H1 (cell line): ENCODE results near the gene XNDC1N. TPM values are rescaled to one million over a fixed set of nuclear protein-coding genes. Genes with fewer than 3 reads are reported as not detected.

Experiments used
- CTCF ChIA-PET: fragments of 300-600 bp; sonication (Branson Sonifier 250); formaldehyde crosslinking; loops from one replicate; lab custom pipeline; 2021; ENCODE audit not compliant: partially characterized antibody; lab: Charles Lee
- POLR2A ChIA-PET: fragments of 300-600 bp; sonication (Branson Sonifier 250); formaldehyde crosslinking; loops from one replicate; lab custom pipeline; 2021; ENCODE audit warnings: inconsistent platforms; ENCODE audit not compliant: partially characterized antibody; lab: Charles Lee
- DNase-seq, 2 experiments: peaks; one replicate each; pipeline versions ENCODE4 v3.0.0 to v3.0.0-alpha.2; 2010 to 2022; ENCODE audit warnings: low spot score in 2 of 2, low read depth in 1 of 2, mixed read lengths in 1 of 2
- FAIRE-seq: peaks from 2 replicates; lab custom pipeline; 2011; peaks lifted over from hg19 to GRCh38; lab: Jason Lieb, UNC
- H2AFZ ChIP-seq: 2 replicates; pipeline ENCODE4 v1.8.1; 2012; ENCODE audit warnings: low read length, inconsistent platforms
- H2AK5ac ChIP-seq: 2 replicates; pipeline ENCODE4 v1.6.1; 2013; ENCODE audit warnings: low read depth, low read length
- H2BK120ac ChIP-seq: replicated peaks from 2 replicates; pipeline ENCODE3; 2013; ENCODE audit warnings: low read depth, low read length, inconsistent platforms
- H2BK12ac ChIP-seq: 2 replicates; pipeline ENCODE4 v1.6.1; 2013; ENCODE audit warnings: low read depth, low read length
- H2BK15ac ChIP-seq: 2 replicates; pipeline ENCODE4 v1.6.1; 2013; ENCODE audit warnings: low read length
- H2BK20ac ChIP-seq: 2 replicates; pipeline ENCODE4 v1.6.1; 2013; ENCODE audit warnings: low read length
- H2BK5ac ChIP-seq: 2 replicates; pipeline ENCODE4 v1.6.1; 2013; ENCODE audit warnings: low read depth, low read length
- H3K14ac ChIP-seq: 2 replicates; pipeline ENCODE4 v1.6.1; 2013; ENCODE audit warnings: inconsistent platforms; ENCODE audit not compliant: insufficient read length
- H3K18ac ChIP-seq: 2 replicates; pipeline ENCODE4 v1.6.1; 2013; ENCODE audit warnings: low read length; ENCODE audit errors: extremely low read depth
- H3K23ac ChIP-seq: 2 replicates; pipeline ENCODE4 v1.6.1; 2013; ENCODE audit warnings: inconsistent platforms; ENCODE audit not compliant: insufficient read length
- H3K23me2 ChIP-seq: 2 replicates; pipeline ENCODE4 v1.6.1; 2013; ENCODE audit warnings: low read depth, low read length
- H3K27ac ChIP-seq: 2 replicates; pipeline ENCODE4 v1.6.1; 2011; ENCODE audit warnings: low read depth, low read length, inconsistent platforms
- H3K27me3 ChIP-seq, 4 experiments: replicated peaks in 1 of 4; 1 replicate in 1 of 4; 2 replicates in 3 of 4; pipeline versions ENCODE4 v1.6.1 to v1.8.1; 2011 to 2013; ENCODE audit warnings: low read length in 3 of 4, mild to moderate bottlenecking in 3 of 4, inconsistent platforms in 2 of 4, mixed read lengths in 2 of 4, moderate library complexity in 1 of 4; ENCODE audit not compliant: control insufficient read depth in 3 of 4, insufficient read depth in 3 of 4; ENCODE audit errors: extremely low read depth in 1 of 4
- H3K36me3 ChIP-seq, 4 experiments: 2 replicates each; pipeline versions ENCODE4 v1.6.1 to v1.8.1; 2011 to 2013; ENCODE audit warnings: mild to moderate bottlenecking in 4 of 4, low read length in 3 of 4, moderate library complexity in 2 of 4, control low read depth in 1 of 4, inconsistent platforms in 1 of 4; ENCODE audit not compliant: insufficient read depth in 4 of 4, control insufficient read depth in 2 of 4
- H3K4ac ChIP-seq: replicated peaks from 2 replicates; pipeline ENCODE3; 2013; ENCODE audit warnings: low read length, low read depth, mixed read lengths, inconsistent platforms; ENCODE audit not compliant: insufficient read length
- H3K4me1 ChIP-seq, 4 experiments: replicated peaks in 1 of 4; 1 replicate in 1 of 4; 2 replicates in 3 of 4; pipeline versions ENCODE4 v1.6.1 to v1.8.1; 2011 to 2013; ENCODE audit warnings: low read length in 3 of 4, inconsistent platforms in 2 of 4, mixed read lengths in 1 of 4; ENCODE audit not compliant: insufficient read depth in 4 of 4, control insufficient read depth in 3 of 4
- H3K4me2 ChIP-seq, 2 experiments: 2 replicates each; pipeline versions ENCODE4 v1.6.1 to v1.8.1; 2011 to 2013; ENCODE audit warnings: low read depth in 2 of 2, low read length in 2 of 2, control low read depth in 1 of 2, inconsistent platforms in 1 of 2, mild to moderate bottlenecking in 1 of 2; ENCODE audit not compliant: insufficient read depth in 1 of 2
- H3K4me3 ChIP-seq, 4 experiments: fragments of 200-600, 300-600 bp in 1 of 4; sonication (generic), shearing (Covaris generic), sonication (Bioruptor Twin) in 1 of 4; 2 replicates each; pipeline versions ENCODE4 v1.5.1 to v1.8.1; 2011 to 2016; ENCODE audit warnings: low read length in 4 of 4, low read depth in 3 of 4, control low read depth in 2 of 4, inconsistent platforms in 2 of 4, mild to moderate bottlenecking in 2 of 4, mixed read lengths in 1 of 4, moderate library complexity in 1 of 4; ENCODE audit not compliant: insufficient read depth in 2 of 4; ENCODE audit errors: extremely low read depth in 1 of 4
- H3K56ac ChIP-seq: replicated peaks from 2 replicates; pipeline ENCODE3; 2013; ENCODE audit warnings: low read depth, mild to moderate bottlenecking, mixed read lengths, low read length, inconsistent platforms; ENCODE audit not compliant: insufficient read length
- H3K79me1 ChIP-seq: 2 replicates; pipeline ENCODE4 v1.6.1; 2013; ENCODE audit warnings: low read depth, low read length, control low read depth
- H3K79me2 ChIP-seq, 2 experiments: 2 replicates each; pipeline versions ENCODE4 v1.6.1 to v1.8.1; 2012 to 2013; ENCODE audit warnings: low read length in 2 of 2, mild to moderate bottlenecking in 2 of 2, inconsistent platforms in 1 of 2; ENCODE audit not compliant: insufficient read depth in 2 of 2, control insufficient read depth in 1 of 2
- H3K9ac ChIP-seq, 4 experiments: replicated peaks in 1 of 4; 1 replicate in 1 of 4; 2 replicates in 3 of 4; pipeline versions ENCODE4 v1.6.1 to v1.8.1; 2011 to 2013; ENCODE audit warnings: low read depth in 3 of 4, low read length in 3 of 4, control low read depth in 2 of 4, mild to moderate bottlenecking in 2 of 4, moderate library complexity in 2 of 4, inconsistent platforms in 1 of 4; ENCODE audit errors: extremely low read depth in 1 of 4
- H3K9me3 ChIP-seq, 2 experiments: 2 replicates each; pipeline versions ENCODE4 v1.6.1 to v1.8.1; 2012 to 2013; ENCODE audit warnings: mild to moderate bottlenecking in 2 of 2, moderate library complexity in 2 of 2, control low read depth in 1 of 2, inconsistent platforms in 1 of 2, low read depth in 1 of 2, low read length in 1 of 2, mixed read lengths in 1 of 2; ENCODE audit not compliant: insufficient read depth in 2 of 2
- H4K20me1 ChIP-seq, 2 experiments: replicated peaks in 1 of 2; 2 replicates each; pipeline versions ENCODE3 to v1.8.1; 2011 to 2013; ENCODE audit warnings: inconsistent platforms in 2 of 2, low read length in 2 of 2, mild to moderate bottlenecking in 1 of 2; ENCODE audit not compliant: insufficient read depth in 2 of 2, control insufficient read depth in 1 of 2
- H4K5ac ChIP-seq: 2 replicates; pipeline ENCODE4 v1.6.1; 2013; ENCODE audit warnings: low read length, low read depth, mixed read lengths, inconsistent platforms; ENCODE audit not compliant: insufficient read length
- H4K8ac ChIP-seq: 2 replicates; pipeline ENCODE4 v1.8.0; 2013; ENCODE audit warnings: mild to moderate bottlenecking, moderate library complexity, low read length, inconsistent platforms; ENCODE audit not compliant: insufficient read depth; ENCODE audit errors: extremely low read depth
- H4K91ac ChIP-seq: replicated peaks from 2 replicates; pipeline ENCODE3; 2013; ENCODE audit warnings: low read length, mixed read lengths, inconsistent platforms; ENCODE audit not compliant: insufficient read length
- BACH1 ChIP-seq: IDR thresholded peaks from 2 replicates; pipeline ENCODE4 v1.6.1; 2012; ENCODE audit warnings: low read length, improper control_type of control experiment
- GABPA ChIP-seq: IDR thresholded peaks from 2 replicates; pipeline ENCODE4 v1.6.1; 2011; ENCODE audit warnings: mild to moderate bottlenecking, low read length, moderate library complexity, borderline replicate concordance; ENCODE audit not compliant: insufficient read depth
- MAFK ChIP-seq: IDR thresholded peaks from 2 replicates; pipeline ENCODE4 v1.6.1; 2012; ENCODE audit warnings: low read depth, mild to moderate bottlenecking, improper control_type of control experiment, low read length
- NANOG ChIP-seq: IDR thresholded peaks from 2 replicates; pipeline ENCODE4 v1.6.1; 2011; ENCODE audit warnings: low read length, low read depth, mild to moderate bottlenecking, inconsistent platforms; ENCODE audit not compliant: insufficient read depth, poor library complexity, severe bottlenecking
- SIRT6 ChIP-seq: IDR thresholded peaks from one replicate; pipeline ENCODE4 v1.7.1; 2012; ENCODE audit warnings: low read length, inconsistent platforms
- SP1 ChIP-seq: IDR thresholded peaks from 2 replicates; pipeline ENCODE4 v1.6.1; 2011; ENCODE audit warnings: low read depth, low read length
- TAF7 ChIP-seq: optimal IDR thresholded peaks from 2 replicates; pipeline ENCODE3; 2011; ENCODE audit warnings: low read depth, mild to moderate bottlenecking, inconsistent platforms, low read length, moderate library complexity, borderline replicate concordance
- TCF12 ChIP-seq: IDR thresholded peaks from 2 replicates; pipeline ENCODE4 v1.6.1; 2011; ENCODE audit warnings: low read depth, mild to moderate bottlenecking, low read length
- WGBS, 2 experiments: shearing (Covaris generic) in 1 of 2; methylation state at CpG; one replicate each; pipeline versions ENCODE4 v1.1.6 to v1.1.7; 2013 to 2015; ENCODE audit warnings: low lambda C conversion rate in 2 of 2, mixed read lengths in 2 of 2, inconsistent platforms in 1 of 2, low coverage in 1 of 2, missing lambda C conversion rate in 1 of 2; ENCODE audit not compliant: insufficient replicate concordance in 2 of 2, insufficient coverage in 1 of 2, insufficient read length in 1 of 2; ENCODE audit errors: extremely low coverage in 1 of 2, missing lambda C conversion rate in 1 of 2; 5-methylcytosine and 5-hydroxymethylcytosine counted together
- polyA plus RNA-seq, 7 experiments: library from polyadenylated mRNA; depleted of rRNA in 3 of 7; stranded (reverse) in 5 of 7; unstranded in 2 of 7; fragments of >200 nt in 5 of 7; fragments of 200-250 nt in 2 of 7; gene quantifications; 1 replicate in 5 of 7; 2 replicates in 1 of 7; 4 replicates in 1 of 7; pipeline versions ENCODE4 v1.2.1 to v1.2.3, GENCODE V29; 2011 to 2013; ENCODE audit warnings: missing spikeins in 2 of 7, mixed read lengths in 2 of 7
- total RNA-seq: library from RNA; stranded (reverse); fragmentation: NEBNext Ultra II Directional; extraction: Animal tissue kit (Norgen Biotek cat#: 25700); gene quantifications from 2 replicates; pipeline ENCODE4 v1.2.1, GENCODE V29; 2021

Gene XNDC1N
- total and polyA plus RNA-seq, 2 of the 8 experiments (the other 6 are each of a cell fraction or from before 2014, with no cell fraction given) = 5.8 to 7.5 TPM

- H3K4me2 ChIP-seq = no peak overlapping the region
- DNase-seq (no peak), FAIRE-seq (no peak)
- no peak overlapping the region for H2AK5ac ChIP-seq
- no peak overlapping the region for H4K91ac ChIP-seq
- peaks cover 0 to 2% of the 10 kb centered on the region in 2 experiments for H4K20me1 ChIP-seq
- H4K5ac ChIP-seq = no peak overlapping the region
- ChIA-PET POLR2A (no interaction called here), CTCF (interaction anchor here (1.2 kb wide), 1 partner anchor 14 kb away, joined by 4 read pairs; no protein-coding TSS in a partner anchor)
- WGBS, 2 experiments = 94% methylated on average over 5 of the region's 5 CpGs; no CpG with 5 or more reads in 1 of the 2 experiments
- no peak overlapping the region for H2BK20ac ChIP-seq
- H2BK5ac ChIP-seq = no peak overlapping the region
- no peaks in the 10 kb centered on the region for H3K79me1 ChIP-seq
- H3K4me3 ChIP-seq = no peak overlapping the region
- H4K8ac ChIP-seq = no peak overlapping the region
- no peak overlapping the region for H3K14ac ChIP-seq
- no peak overlapping the region for H3K18ac ChIP-seq
- H3K56ac ChIP-seq = no peak overlapping the region
- no peaks in the 10 kb centered on the region for H3K27me3 ChIP-seq
- no peak for TF ChIP-seq SP1
- TF ChIP-seq SIRT6 = no peak
- TF ChIP-seq NANOG = no peak
- TF ChIP-seq GABPA = no peak
- no peak for TF ChIP-seq BACH1
- TF ChIP-seq TAF7 = no peak
- no peak for TF ChIP-seq TCF12
- no peak for TF ChIP-seq MAFK
- no peak overlapping the region for H3K4ac ChIP-seq
- H2BK12ac ChIP-seq = no peak overlapping the region
- H3K79me2 ChIP-seq = no peaks in the 10 kb centered on the region
- no peak overlapping the region for H2AFZ ChIP-seq
- no peaks in the 10 kb centered on the region for H3K9me3 ChIP-seq
- no peak overlapping the region for H3K23ac ChIP-seq
- H3K36me3 ChIP-seq = peaks cover 0 to 35% (median 21%) of the 10 kb centered on the region in 4 experiments; a peak in 6 of 8 replicates
- no peak overlapping the region for H3K27ac ChIP-seq
- H3K4me1 ChIP-seq = no peaks in the 10 kb centered on the region
- no peak overlapping the region for H2BK15ac ChIP-seq
- H3K9ac ChIP-seq = no peak overlapping the region
- no peak overlapping the region for H2BK120ac ChIP-seq
- no peaks in the 10 kb centered on the region; the same call in 1 of the 2 replicates for H3K23me2 ChIP-seq
Observed at GRCh38 chr11:71913756-71914526, 14.5 kb downstream of the XNDC1N start.
